Heart left ventricle (tissue), 13 donors: ENCODE data around the gene KLHL6.

ENCODE experiments used
- POLR2A ChIP-seq, 2 donors: fragments of 450-650 bp; IDR thresholded peaks; one replicate each; pipeline ENCODE4 v1.6.1; 2017; ENCODE audit warnings: antibody characterized with exemption in 2 of 2, mild to moderate bottlenecking in 2 of 2, moderate library complexity in 2 of 2
- TF ChIP-seq, protein P1 (sequence below), 12 donors: fragments of 200-600 bp; sonication (generic) in 4 of 12; IDR thresholded peaks; one replicate each; pipeline versions ENCODE4 v1.5.0 to v1.8.0; 2018 to 2022; ENCODE audit warnings: antibody characterized with exemption in 12 of 12, mild to moderate bottlenecking in 5 of 12
- donor health status: ischemic (EF 13 %, LVEDD 7.1; RV severe dilation, severe dysfunction).
- donor health status: DM: no; HTN: yes; CAD: no.
- donor health status: DM: no; HTN: no; CAD: no.
- donor health status: ischemic (EF 25% LVEDD 6.9; RV normal size, moderate dysfunction).
- donor health status: ischemic (EF 25% LVEDD 5.7; RV mildly dilated, moderate dysfunction).
- donor health status: ischemic (EF 35%, LVEDD 5.7; RV mildly dilated, moderate dysfunction).
- donor health status: nonischemic (EF 11% LVEDD 7.7; RV severe dilation, severe dysfunction).
- donor health status: DM: yes; HTN: yes; CAD: no.
- donor health status: PGD.
- donor health status: ischemic (EF 29% LVEDD 5.4; RV normal size, mild dysfunction).
- donor health status: nonischemic (EF 23%, LVEDD 6.1; RV moderate dilation, normal function).

DNA sequence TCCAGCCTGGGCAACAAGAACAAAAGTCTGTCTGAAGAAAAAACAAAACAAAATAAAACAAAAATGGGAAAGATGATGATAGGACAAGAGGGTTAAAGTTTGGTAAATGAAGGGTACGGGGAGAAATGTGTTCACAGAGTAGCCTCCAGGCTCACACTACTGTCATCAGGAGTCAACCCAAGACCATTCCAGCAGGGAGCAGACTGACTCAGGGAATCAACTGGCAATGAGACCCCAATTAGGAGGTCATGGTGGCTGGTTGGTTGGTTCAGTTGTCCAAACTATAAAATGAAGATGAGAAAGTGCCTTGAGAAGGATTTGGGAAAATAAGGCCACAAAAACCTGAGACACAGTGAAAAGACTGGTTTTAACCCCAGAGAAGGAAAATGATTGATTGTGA is 51.8 kb downstream of the KLHL6 start:
- TF ChIP-seq, protein P1, sequence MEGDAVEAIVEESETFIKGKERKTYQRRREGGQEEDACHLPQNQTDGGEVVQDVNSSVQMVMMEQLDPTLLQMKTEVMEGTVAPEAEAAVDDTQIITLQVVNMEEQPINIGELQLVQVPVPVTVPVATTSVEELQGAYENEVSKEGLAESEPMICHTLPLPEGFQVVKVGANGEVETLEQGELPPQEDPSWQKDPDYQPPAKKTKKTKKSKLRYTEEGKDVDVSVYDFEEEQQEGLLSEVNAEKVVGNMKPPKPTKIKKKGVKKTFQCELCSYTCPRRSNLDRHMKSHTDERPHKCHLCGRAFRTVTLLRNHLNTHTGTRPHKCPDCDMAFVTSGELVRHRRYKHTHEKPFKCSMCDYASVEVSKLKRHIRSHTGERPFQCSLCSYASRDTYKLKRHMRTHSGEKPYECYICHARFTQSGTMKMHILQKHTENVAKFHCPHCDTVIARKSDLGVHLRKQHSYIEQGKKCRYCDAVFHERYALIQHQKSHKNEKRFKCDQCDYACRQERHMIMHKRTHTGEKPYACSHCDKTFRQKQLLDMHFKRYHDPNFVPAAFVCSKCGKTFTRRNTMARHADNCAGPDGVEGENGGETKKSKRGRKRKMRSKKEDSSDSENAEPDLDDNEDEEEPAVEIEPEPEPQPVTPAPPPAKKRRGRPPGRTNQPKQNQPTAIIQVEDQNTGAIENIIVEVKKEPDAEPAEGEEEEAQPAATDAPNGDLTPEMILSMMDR (IDR thresholded peaks at IDR 0.05), result peak in 3 of 12 donors; percentile 19 to 36 (median 23)
- no peak for TF ChIP-seq POLR2A (IDR thresholded peaks at IDR 0.05)
